ENCODE results near the gene SUCO. TPM values are rescaled to one million over a fixed set of nuclear protein-coding genes. Genes with fewer than 3 reads are reported as not detected.

SUCO gene
- total RNA-seq = 10 to 100 TPM; 62.2 TPM
- 49.8 TPM for polyA plus RNA-seq (2013, experiment 1 of 2)
- polyA plus RNA-seq (2013, experiment 2 of 2) = 53.9 TPM
- long read RNA-seq, experiment 1, partial matches to known transcripts = 9 of 28 reads
- long read RNA-seq, experiment 1, other reads (novel, unspliced or antisense) = 18 of 28 reads
- long read RNA-seq, experiment 2, partial matches to known transcripts = 21 of 31 reads
- long read RNA-seq, experiment 2, other reads (novel, unspliced or antisense) = 9 of 31 reads
- long read RNA-seq, experiment 3, partial matches to known transcripts = 36 of 51 reads
- long read RNA-seq, experiment 3, other reads (novel, unspliced or antisense) = 14 of 51 reads
- long read RNA-seq, experiment 4, partial matches to known transcripts = 15 of 16 reads
- long read RNA-seq, experiment 4, other reads (novel, unspliced or antisense) = 1 of 16 reads

DNA sequence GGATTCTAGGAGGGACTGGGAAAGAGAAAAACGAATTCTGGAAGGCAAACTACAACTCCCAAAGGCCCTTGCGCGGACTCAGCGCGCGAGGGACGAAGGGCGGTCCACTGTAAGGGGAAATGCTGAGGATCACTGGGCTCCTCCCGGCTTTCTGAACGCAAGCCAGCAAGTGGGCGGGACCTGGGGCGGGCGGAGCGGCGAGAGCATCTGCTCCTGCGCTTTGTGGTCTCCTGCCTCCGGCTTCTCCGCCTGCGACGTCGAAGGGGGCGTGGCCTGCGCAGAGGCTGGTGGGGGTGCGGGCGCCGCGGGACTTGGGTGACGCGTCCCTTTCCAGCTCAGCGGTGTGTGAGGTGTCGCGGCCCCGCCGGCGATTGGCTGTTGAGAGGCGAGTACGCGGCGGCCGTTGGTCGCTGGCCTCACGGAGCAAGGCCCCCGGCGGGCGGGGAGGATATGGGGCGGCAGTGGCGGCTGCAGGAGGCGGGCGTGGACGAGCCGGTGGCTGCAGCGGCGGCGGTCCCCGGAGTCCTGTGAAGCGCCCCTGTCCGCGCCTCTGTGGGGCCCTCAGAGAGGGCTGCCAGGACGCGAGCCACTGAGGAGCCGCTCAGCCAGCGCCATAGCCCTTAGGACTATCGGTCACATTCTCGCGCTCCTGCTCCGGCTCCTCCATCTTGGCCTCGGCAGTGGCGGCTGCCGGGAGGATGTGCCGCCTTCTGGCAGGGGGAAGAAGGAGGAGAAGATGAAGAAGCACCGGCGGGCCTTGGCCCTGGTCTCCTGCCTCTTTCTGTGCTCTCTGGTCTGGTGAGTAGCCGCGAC, at the start of gene SUCO:
Gene SUCO, plus strand, starts transcription at position 451 of the 813 bp plus-strand sequence. Its CDS starts 286 bp downstream, at position 737.
- H3K4me1 Mint-ChIP-seq = peaks cover 40% of the 10 kb centered on the region
- peak within 1 kb of the TSS; percentile 84 for H3K4me3 Mint-ChIP-seq

DNA sequence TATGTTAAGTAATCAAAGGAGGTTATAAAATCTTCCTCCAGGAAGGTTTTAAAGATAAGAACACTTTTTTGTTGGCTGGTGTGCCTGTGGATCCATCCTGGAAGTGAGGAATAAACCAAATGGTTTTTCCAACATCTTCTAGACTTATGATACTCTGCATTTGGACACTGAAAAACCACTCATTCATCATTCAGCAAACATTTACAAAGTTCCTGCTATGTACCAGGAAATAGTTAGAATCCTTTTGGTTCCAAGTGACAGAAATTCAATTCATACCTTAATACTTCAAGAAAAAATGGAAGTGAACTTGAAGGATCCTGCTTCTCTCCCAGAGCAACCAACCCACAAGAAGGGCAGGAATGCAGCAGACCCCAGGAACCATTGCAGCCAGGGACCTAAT, 49.5 kb upstream of the SUCO start:
- H3K9me3 Mint-ChIP-seq = no peaks in the 10 kb centered on the region
- Histone ChIP-seq H3K27ac (ENCODE audit: low read depth, low read length) (no peak overlapping the region), H3K4me1 (ENCODE audit: control insufficient read depth, insufficient read depth, low read length) (no peaks in the 10 kb centered on the region)

More for the DNA sequence above, at the start of gene SUCO:
- Histone ChIP-seq H3K36me3 (ENCODE audit: control insufficient read depth, insufficient read depth, low read length) (no peaks in the 10 kb centered on the region), H3K27me3 (ENCODE audit: control insufficient read depth, insufficient read depth, low read length, poor library complexity, severe bottlenecking) (peaks cover 4% of the 10 kb centered on the region), H3K4me3 (ENCODE audit: low read length) (peak within 1 kb of the TSS; percentile 96), H3K4me1 (ENCODE audit: control insufficient read depth, insufficient read depth, low read length) (peaks cover 14% of the 10 kb centered on the region), H3K27ac (ENCODE audit: low read depth, low read length) (peak within 1 kb of the TSS; percentile 98), H3K9me3 (ENCODE audit: control insufficient read depth, low read length) (no peaks in the 10 kb centered on the region), H3K9ac (ENCODE audit: extremely low read depth, low read length, poor library complexity, severe bottlenecking) (peak within 1 kb of the TSS; percentile 77)
- peak; percentile 32 for TF ChIP-seq CTCF (conservative IDR thresholded peaks at IDR 0.05)
- Mint-ChIP-seq H3K36me3 (ENCODE audit: low read depth) (no peaks in the 10 kb centered on the region), H3K27me3 (ENCODE audit: insufficient read depth) (no peaks in the 10 kb centered on the region), H3K9me3 (no peaks in the 10 kb centered on the region), H3K27ac (peak within 1 kb of the TSS; percentile 99)
- 0 to 1% methylated on average over 17 to 74 of the region's 74 CpGs for WGBS, 2 experiments (ENCODE audit: insufficient coverage in 1 of 2, insufficient read length in 1 of 2)
- peak; percentile 100 for DNase-seq

DNA sequence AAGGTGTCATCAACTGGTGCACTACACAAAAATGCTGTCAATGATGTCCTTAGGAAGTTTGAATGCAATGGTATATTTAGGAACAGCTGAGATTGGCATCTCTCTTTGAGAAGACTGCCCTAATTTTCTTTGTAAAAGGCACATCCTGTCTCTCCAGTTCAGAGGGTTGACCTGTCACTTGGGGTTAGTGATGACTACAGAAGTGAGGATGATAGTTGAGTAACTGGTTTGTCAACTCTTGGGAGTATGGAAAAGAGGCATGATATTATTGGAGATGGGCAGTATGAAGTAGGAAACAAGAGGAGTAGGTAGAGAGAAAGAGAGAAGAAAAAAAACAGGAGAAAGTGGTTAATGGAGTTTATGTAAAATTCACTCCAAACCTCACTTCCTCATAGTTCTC, 48.7 kb upstream of the SUCO start:
- H3K9ac ChIP-seq (ENCODE audit: extremely low read depth, low read length, poor library complexity, severe bottlenecking) = no peak overlapping the region
- H3K9me3 Mint-ChIP-seq = no peaks in the 10 kb centered on the region
- peaks cover 12% of the 10 kb centered on the region for H3K4me1 Mint-ChIP-seq
- H3K27ac Mint-ChIP-seq = no peak overlapping the region
- H3K27me3 ChIP-seq (ENCODE audit: control insufficient read depth, insufficient read depth, low read length, poor library complexity, severe bottlenecking) = no peaks in the 10 kb centered on the region
- DNase-seq = no peak
- peaks cover 2% of the 10 kb centered on the region for H3K27me3 Mint-ChIP-seq (ENCODE audit: insufficient read depth)
- no peak overlapping the region for H3K27ac ChIP-seq (ENCODE audit: low read depth, low read length)
- no peaks in the 10 kb centered on the region for H3K9me3 ChIP-seq (ENCODE audit: control insufficient read depth, low read length)
- no peak overlapping the region for H3K4me3 Mint-ChIP-seq
- H3K4me1 ChIP-seq (ENCODE audit: control insufficient read depth, insufficient read depth, low read length) = no peaks in the 10 kb centered on the region
- no peaks in the 10 kb centered on the region for H3K36me3 ChIP-seq (ENCODE audit: control insufficient read depth, insufficient read depth, low read length)
- H3K4me3 ChIP-seq (ENCODE audit: low read length) = no peak overlapping the region
- no peak for TF ChIP-seq CTCF (conservative IDR thresholded peaks at IDR 0.05)
- no peaks in the 10 kb centered on the region for H3K36me3 Mint-ChIP-seq (ENCODE audit: low read depth)

More for the DNA sequence above, 49.5 kb upstream of the SUCO start:
- Mint-ChIP-seq H3K27ac (no peak overlapping the region), H3K36me3 (ENCODE audit: low read depth) (no peaks in the 10 kb centered on the region), H3K27me3 (ENCODE audit: insufficient read depth) (peaks cover 2% of the 10 kb centered on the region), H3K4me3 (no peak overlapping the region), H3K4me1 (peaks cover 18% of the 10 kb centered on the region)
- no peak for DNase-seq
- no peaks in the 10 kb centered on the region for H3K9me3 ChIP-seq (ENCODE audit: control insufficient read depth, low read length)
- TF ChIP-seq CTCF (conservative IDR thresholded peaks at IDR 0.05) = no peak
- H3K27me3 ChIP-seq (ENCODE audit: control insufficient read depth, insufficient read depth, low read length, poor library complexity, severe bottlenecking) = no peaks in the 10 kb centered on the region
- H3K4me3 ChIP-seq (ENCODE audit: low read length) = no peak overlapping the region
- H3K36me3 ChIP-seq (ENCODE audit: control insufficient read depth, insufficient read depth, low read length) = no peaks in the 10 kb centered on the region
- no peak overlapping the region for H3K9ac ChIP-seq (ENCODE audit: extremely low read depth, low read length, poor library complexity, severe bottlenecking)

Measured in endodermal cell (in vitro differentiated cells).